Gastroesophageal sphincter (tissue), 3 donors: ENCODE data around the gene CAMK1D.

Experiments used
- CTCF ChIP-seq, 4 experiments: fragments of 200-600 bp in 2 of 4; fragments of 450-650 bp in 2 of 4; sonication (generic) in 1 of 4; IDR thresholded peaks; one replicate each; pipeline ENCODE4 v1.5.1; 2017 to 2019; ENCODE audit warnings: antibody characterized with exemption in 4 of 4, mild to moderate bottlenecking in 2 of 4, moderate library complexity in 2 of 4
- POLR2AphosphoS5 ChIP-seq: sonication (generic); formaldehyde crosslinking; IDR thresholded peaks from one replicate; pipeline ENCODE4 v1.6.1; 2017; ENCODE audit warnings: antibody characterized with exemption

GRCh38 chr10:12733271-12733670, 383.9 kb downstream of the CAMK1D start:
- TF ChIP-seq CTCF (IDR thresholded peaks at IDR 0.05) = no peak
- TF ChIP-seq POLR2AphosphoS5 = no peak
